ENCODE data around the gene PCSK2.
A peak's percentile ranks its signal among the peaks of the same experiment; 100 is the strongest.

PCSK2 gene

DNA sequence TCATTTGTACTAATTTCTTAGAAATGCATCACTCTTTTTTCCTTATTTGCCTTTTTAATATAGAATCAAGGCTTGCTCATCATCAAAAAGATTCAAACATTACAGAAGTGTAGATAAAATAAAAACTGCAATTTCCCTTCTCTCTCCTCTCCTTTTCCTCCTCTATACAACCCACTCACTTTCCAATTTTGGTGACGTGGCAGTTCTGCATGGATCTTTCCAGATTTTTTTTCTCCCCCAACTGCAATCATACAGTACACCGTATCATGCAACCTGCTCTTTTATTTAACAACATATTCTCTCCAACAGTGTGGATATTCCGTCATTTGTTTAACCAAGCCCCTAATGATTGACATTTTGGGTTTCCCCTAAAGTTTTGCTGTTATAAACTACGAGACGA is 163.8 kb downstream of the PCSK2 start:
- Histone ChIP-seq H3K4me3 (ENCODE audit: extremely low read depth, insufficient read depth, low read length, poor library complexity, severe bottlenecking) (no peak overlapping the region), H3K4me1 (ENCODE audit: control insufficient read depth, insufficient read depth, low read length, poor library complexity, severe bottlenecking) (no peaks in the 10 kb centered on the region), H3K27ac (ENCODE audit: low read depth, low read length, severe bottlenecking) (no peak overlapping the region), H3K36me3 (ENCODE audit: control insufficient read depth, insufficient read depth, low read length) (no peaks in the 10 kb centered on the region), H3K9me3 (ENCODE audit: control insufficient read depth, low read length) (no peaks in the 10 kb centered on the region)
- WGBS, 2 experiments (ENCODE audit: insufficient coverage in 2 of 2), result 90 to 97% methylated on average over 1 to 3 of the region's 5 CpGs

DNA sequence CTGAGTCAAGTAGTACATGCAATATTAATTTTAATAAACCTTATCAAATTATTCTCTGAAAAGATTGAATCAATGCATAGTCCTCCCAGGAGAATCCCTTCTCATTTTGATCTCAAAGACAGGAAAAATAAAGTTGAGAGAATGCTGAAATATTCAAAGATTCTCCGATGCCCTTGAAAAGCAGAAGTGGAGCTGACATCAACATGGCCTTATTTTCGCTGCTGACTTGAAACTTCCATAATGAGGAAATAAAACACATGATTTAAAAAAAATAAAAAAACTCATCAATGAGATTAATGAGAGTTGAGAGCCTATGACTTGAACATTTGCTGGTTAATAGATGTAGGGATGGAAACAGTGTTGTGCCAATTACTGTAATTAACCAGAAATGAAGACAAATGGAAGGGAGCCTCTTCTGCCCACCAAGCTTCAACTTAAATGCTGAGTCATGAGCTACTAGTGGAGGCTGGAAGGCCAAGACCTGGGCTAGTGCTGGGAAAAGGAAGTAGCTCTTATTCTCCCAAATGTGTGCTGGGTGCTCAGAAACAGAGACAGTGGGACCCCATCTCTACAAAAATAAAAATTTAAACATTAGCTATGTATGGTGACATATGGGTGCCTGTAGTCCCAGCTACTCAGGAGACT is 164.4 kb downstream of the PCSK2 start:
- Histone ChIP-seq H3K27ac (ENCODE audit: low read depth, low read length, severe bottlenecking) (no peak overlapping the region), H3K4me1 (ENCODE audit: control insufficient read depth, insufficient read depth, low read length, poor library complexity, severe bottlenecking) (no peaks in the 10 kb centered on the region), H3K36me3 (ENCODE audit: control insufficient read depth, insufficient read depth, low read length) (no peaks in the 10 kb centered on the region), H3K9me3 (ENCODE audit: control insufficient read depth, low read length) (no peaks in the 10 kb centered on the region), H3K4me3 (ENCODE audit: extremely low read depth, insufficient read depth, low read length, poor library complexity, severe bottlenecking) (no peak overlapping the region)
- 100% methylated on average over 1 of the region's 2 CpGs; no CpG with 5 or more reads in 1 of the 2 experiments for WGBS, 2 experiments (ENCODE audit: insufficient coverage in 2 of 2)

DNA sequence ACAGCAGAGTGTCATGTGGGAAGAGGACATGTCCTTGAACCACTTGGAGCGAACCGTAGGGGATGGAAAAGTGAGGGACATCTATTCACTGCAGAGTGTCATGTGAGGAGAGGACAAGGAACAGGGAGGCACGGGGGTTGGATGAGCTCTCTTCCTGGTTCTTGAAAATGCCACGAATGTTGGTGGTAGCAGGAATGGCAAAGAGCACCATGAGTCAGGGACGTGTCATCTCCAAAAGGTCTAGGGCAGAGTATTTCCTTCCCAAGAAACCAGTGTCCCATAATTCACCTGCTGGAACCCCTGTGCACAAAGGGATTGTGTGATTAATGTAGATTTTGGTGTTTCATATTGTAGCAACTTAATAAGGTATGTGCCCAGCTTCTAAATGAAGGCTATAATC is 167.6 kb downstream of the PCSK2 start:
- no peak overlapping the region for H3K27ac ChIP-seq (ENCODE audit: low read depth, low read length, severe bottlenecking)
- no peaks in the 10 kb centered on the region for H3K9me3 ChIP-seq (ENCODE audit: control insufficient read depth, low read length)
- no peaks in the 10 kb centered on the region for H3K4me1 ChIP-seq (ENCODE audit: control insufficient read depth, insufficient read depth, low read length, poor library complexity, severe bottlenecking)
- 84 to 86% methylated on average over 4 to 5 of the region's 5 CpGs for WGBS, 2 experiments (ENCODE audit: insufficient coverage in 2 of 2)
- no peaks in the 10 kb centered on the region for H3K36me3 ChIP-seq (ENCODE audit: control insufficient read depth, insufficient read depth, low read length)
- no peak overlapping the region for H3K4me3 ChIP-seq (ENCODE audit: extremely low read depth, insufficient read depth, low read length, poor library complexity, severe bottlenecking)

DNA sequence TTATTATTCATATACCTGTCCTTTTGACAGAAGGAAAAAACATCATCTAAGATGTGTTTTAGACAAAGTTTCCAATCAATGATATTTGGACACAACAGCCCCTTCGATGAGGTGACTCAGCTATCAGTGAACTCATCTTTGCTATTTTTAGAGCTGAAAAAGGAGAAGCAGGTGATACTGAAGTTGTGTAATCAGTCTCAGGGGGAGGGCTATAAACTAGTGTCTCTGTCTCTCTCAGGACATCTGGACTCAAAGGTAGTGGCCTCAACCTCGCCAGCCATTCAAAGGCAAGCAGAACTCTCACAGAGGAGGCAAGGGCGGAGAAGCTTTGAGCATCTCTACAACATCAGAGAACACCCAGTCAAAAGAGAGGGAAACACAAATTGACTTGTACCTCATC is 168.9 kb downstream of the PCSK2 start:
- no peaks in the 10 kb centered on the region for H3K36me3 ChIP-seq (ENCODE audit: control insufficient read depth, insufficient read depth, low read length)
- no peaks in the 10 kb centered on the region for H3K4me1 ChIP-seq (ENCODE audit: control insufficient read depth, insufficient read depth, low read length, poor library complexity, severe bottlenecking)
- H3K27ac ChIP-seq (ENCODE audit: low read depth, low read length, severe bottlenecking), result no peak overlapping the region
- H3K9me3 ChIP-seq (ENCODE audit: control insufficient read depth, low read length), result no peaks in the 10 kb centered on the region
- WGBS, 2 experiments (ENCODE audit: insufficient coverage in 2 of 2), result 90 to 92% methylated on average over 3 of the region's 3 CpGs
- no peak overlapping the region for H3K4me3 ChIP-seq (ENCODE audit: extremely low read depth, insufficient read depth, low read length, poor library complexity, severe bottlenecking)

DNA sequence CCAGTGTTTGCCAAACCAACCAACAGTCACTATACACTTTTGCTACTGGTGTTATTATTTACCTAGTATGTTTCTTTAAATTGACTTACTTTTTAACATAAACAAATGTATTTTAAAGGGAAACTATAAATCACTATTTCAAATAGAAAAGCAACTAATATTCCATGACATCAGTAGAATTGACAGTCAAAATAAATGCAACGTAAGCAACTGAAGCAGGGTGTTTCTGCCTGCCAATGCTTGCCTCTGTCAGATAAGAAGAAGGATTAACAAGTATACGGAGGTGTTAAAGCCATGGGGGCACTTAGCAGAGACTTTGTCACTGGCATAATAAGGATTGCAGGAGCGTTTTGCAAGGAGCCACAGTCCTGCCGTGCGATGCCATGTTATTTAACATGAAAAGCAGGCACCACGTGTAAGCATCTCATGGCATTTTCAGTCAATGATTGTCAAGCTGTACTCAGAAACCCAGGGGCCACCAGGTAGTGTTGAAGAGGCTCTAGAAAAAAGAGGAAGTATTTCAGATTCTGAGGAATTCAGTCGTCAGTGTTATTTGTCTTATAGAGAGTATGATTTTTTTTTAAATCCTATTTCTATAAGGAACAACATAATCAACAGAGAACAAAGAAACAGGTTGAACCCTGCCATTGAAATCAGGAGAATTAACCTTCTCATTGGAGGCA is 172.6 kb downstream of the PCSK2 start:
- no peak overlapping the region for H3K27ac ChIP-seq (ENCODE audit: low read depth, low read length, severe bottlenecking)
- WGBS, 2 experiments (ENCODE audit: insufficient coverage in 2 of 2), result 69 to 83% methylated on average over 4 to 5 of the region's 7 CpGs
- no peaks in the 10 kb centered on the region for H3K36me3 ChIP-seq (ENCODE audit: control insufficient read depth, insufficient read depth, low read length)
- no peaks in the 10 kb centered on the region for H3K9me3 ChIP-seq (ENCODE audit: control insufficient read depth, low read length)
- H3K4me1 ChIP-seq (ENCODE audit: control insufficient read depth, insufficient read depth, low read length, poor library complexity, severe bottlenecking), result no peaks in the 10 kb centered on the region
- H3K4me3 ChIP-seq (ENCODE audit: extremely low read depth, insufficient read depth, low read length, poor library complexity, severe bottlenecking), result no peak overlapping the region

DNA sequence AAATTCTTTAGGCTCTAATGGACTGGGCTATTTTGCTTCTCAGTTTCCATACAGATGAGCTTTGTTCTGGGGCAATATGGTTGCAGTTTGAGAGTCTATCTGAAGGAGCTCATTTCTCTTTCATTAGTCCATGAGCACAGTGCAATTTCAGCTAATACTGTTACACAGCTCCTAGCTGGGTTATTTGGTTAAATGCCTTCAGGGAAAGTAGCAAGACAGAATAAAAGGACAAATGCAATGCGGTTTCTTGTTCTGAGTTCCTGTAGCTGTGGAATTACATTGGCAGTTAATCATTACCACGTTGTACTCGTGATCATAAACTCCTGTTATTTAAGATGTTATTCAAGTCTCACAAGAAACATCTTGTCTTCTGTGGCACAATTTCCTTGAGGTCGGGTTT is 176.6 kb downstream of the PCSK2 start:
- H3K4me3 ChIP-seq (ENCODE audit: extremely low read depth, insufficient read depth, low read length, poor library complexity, severe bottlenecking), result no peak overlapping the region
- no peaks in the 10 kb centered on the region for H3K36me3 ChIP-seq (ENCODE audit: control insufficient read depth, insufficient read depth, low read length)
- no peaks in the 10 kb centered on the region for H3K4me1 ChIP-seq (ENCODE audit: control insufficient read depth, insufficient read depth, low read length, poor library complexity, severe bottlenecking)
- no peaks in the 10 kb centered on the region for H3K9me3 ChIP-seq (ENCODE audit: control insufficient read depth, low read length)
- no peak overlapping the region for H3K27ac ChIP-seq (ENCODE audit: low read depth, low read length, severe bottlenecking)
- 100% methylated on average over 1 of the region's 4 CpGs for WGBS, 2 experiments (ENCODE audit: insufficient coverage in 2 of 2)

DNA sequence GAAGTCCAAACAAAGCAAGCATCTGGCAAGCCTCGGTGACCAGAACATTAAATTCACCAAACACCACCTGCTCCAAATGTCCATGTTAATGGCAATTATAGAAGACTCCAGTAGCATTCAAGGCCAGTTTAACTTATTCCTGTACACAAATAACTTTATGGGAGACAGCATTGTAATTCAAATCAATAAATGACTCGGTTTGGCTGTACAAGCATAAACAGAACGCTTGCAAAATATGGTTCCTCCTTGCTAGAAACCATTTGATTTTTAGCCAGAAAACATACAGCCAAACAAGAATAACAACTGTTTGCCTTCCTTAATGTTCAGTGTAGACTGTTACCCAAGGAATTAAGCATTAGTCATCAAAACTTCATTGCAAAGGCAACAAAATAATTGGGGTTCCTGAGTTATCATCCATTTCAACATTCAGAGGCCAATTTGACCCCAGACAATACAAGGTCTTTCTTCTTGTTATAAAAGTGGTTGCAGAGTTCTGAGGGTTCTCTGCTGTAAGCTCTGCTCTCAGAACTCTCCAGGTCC is 179.3 kb downstream of the PCSK2 start:
- Histone ChIP-seq H3K36me3 (ENCODE audit: control insufficient read depth, insufficient read depth, low read length) (peaks cover 4% of the 10 kb centered on the region), H3K4me3 (ENCODE audit: extremely low read depth, insufficient read depth, low read length, poor library complexity, severe bottlenecking) (no peak overlapping the region), H3K9me3 (ENCODE audit: control insufficient read depth, low read length) (no peaks in the 10 kb centered on the region), H3K27ac (ENCODE audit: low read depth, low read length, severe bottlenecking) (peak overlapping the region; percentile 37), H3K4me1 (ENCODE audit: control insufficient read depth, insufficient read depth, low read length, poor library complexity, severe bottlenecking) (no peaks in the 10 kb centered on the region)
- 94 to 96% methylated on average over 2 to 3 of the region's 3 CpGs for WGBS, 2 experiments (ENCODE audit: insufficient coverage in 2 of 2)

DNA sequence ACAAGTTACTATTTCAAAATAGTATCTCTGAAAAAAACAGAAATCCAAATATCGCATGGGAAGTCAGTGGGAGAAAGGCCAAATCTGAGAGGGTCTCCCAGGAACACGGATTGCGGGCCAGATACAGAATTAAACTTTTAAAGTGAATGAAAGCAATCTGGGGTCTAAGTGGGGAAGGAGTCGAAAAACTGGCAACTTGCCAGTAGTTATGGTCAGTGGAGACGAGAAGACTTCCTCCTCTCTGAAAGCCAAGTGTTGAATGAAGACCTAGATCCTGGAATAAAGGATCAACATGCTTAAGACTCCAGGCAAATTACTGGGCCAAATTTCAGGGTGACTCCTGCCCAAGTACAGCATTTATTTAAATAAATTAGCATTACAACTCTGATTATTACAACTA is 180.7 kb downstream of the PCSK2 start:
- 96 to 97% methylated on average over 5 of the region's 5 CpGs for WGBS, 2 experiments (ENCODE audit: insufficient coverage in 2 of 2)
- H3K36me3 ChIP-seq (ENCODE audit: control insufficient read depth, insufficient read depth, low read length), result peaks cover 4% of the 10 kb centered on the region
- peaks cover 3% of the 10 kb centered on the region for H3K9me3 ChIP-seq (ENCODE audit: control insufficient read depth, low read length)
- H3K4me1 ChIP-seq (ENCODE audit: control insufficient read depth, insufficient read depth, low read length, poor library complexity, severe bottlenecking), result no peaks in the 10 kb centered on the region
- no peak overlapping the region for H3K4me3 ChIP-seq (ENCODE audit: extremely low read depth, insufficient read depth, low read length, poor library complexity, severe bottlenecking)
- H3K27ac ChIP-seq (ENCODE audit: low read depth, low read length, severe bottlenecking), result no peak overlapping the region

DNA sequence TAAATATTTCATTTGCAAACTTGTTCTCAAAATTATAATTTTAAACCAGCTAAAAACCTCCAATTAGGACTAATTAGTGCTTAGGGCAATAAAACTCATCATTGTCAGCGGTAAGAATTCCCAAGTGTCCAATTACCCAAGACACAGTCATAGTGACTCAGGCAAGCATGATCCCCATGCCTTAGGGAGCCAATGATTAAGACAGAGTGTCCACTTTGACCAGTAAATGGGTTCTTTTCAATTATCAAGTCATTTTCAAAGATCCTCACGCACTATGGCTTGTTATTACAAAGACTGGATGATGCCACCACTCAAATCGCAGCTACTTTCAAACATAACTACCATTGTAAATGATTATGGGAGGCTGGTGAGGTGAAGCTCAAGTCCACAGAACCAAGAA is 190.4 kb downstream of the PCSK2 start:
- peaks cover 4% of the 10 kb centered on the region for H3K9me3 ChIP-seq (ENCODE audit: control insufficient read depth, low read length)
- no peaks in the 10 kb centered on the region for H3K4me1 ChIP-seq (ENCODE audit: control insufficient read depth, insufficient read depth, low read length, poor library complexity, severe bottlenecking)

DNA sequence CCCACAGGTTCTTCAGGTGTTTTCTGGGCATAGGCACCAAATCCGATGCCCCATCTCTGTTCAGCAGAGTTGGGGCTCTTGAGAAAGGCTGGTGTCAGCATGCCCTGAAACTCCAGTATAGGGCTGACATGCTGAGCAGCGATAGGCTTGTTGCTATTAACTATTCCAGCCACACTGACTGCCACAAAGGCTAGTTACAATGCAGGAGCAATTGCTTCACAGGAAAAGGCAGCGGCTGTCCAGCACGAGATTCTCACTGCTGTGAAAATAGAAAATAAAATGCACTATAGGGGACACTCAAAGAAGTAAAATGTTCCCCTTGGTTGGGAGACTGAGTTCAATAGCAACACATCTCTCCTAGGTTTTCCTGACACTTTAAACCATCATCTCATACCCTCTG is 191.9 kb downstream of the PCSK2 start:
- no peak overlapping the region for H3K4me3 ChIP-seq (ENCODE audit: extremely low read depth, insufficient read depth, low read length, poor library complexity, severe bottlenecking)
- H3K4me1 ChIP-seq (ENCODE audit: control insufficient read depth, insufficient read depth, low read length, poor library complexity, severe bottlenecking), result no peaks in the 10 kb centered on the region
- no peak overlapping the region for H3K27ac ChIP-seq (ENCODE audit: low read depth, low read length, severe bottlenecking)
- WGBS, 2 experiments (ENCODE audit: insufficient coverage in 2 of 2), result 63 to 100% methylated on average over 1 to 4 of the region's 4 CpGs
- H3K9me3 ChIP-seq (ENCODE audit: control insufficient read depth, low read length), result peaks cover 4% of the 10 kb centered on the region
- H3K36me3 ChIP-seq (ENCODE audit: control insufficient read depth, insufficient read depth, low read length), result no peaks in the 10 kb centered on the region

More for the DNA sequence above, 190.4 kb downstream of the PCSK2 start:
- WGBS, 2 experiments (ENCODE audit: insufficient coverage in 2 of 2), result 90 to 100% methylated on average over 1 of the region's 3 CpGs
- Histone ChIP-seq H3K4me3 (ENCODE audit: extremely low read depth, insufficient read depth, low read length, poor library complexity, severe bottlenecking) (no peak overlapping the region), H3K27ac (ENCODE audit: low read depth, low read length, severe bottlenecking) (no peak overlapping the region), H3K36me3 (ENCODE audit: control insufficient read depth, insufficient read depth, low read length) (no peaks in the 10 kb centered on the region)

DNA sequence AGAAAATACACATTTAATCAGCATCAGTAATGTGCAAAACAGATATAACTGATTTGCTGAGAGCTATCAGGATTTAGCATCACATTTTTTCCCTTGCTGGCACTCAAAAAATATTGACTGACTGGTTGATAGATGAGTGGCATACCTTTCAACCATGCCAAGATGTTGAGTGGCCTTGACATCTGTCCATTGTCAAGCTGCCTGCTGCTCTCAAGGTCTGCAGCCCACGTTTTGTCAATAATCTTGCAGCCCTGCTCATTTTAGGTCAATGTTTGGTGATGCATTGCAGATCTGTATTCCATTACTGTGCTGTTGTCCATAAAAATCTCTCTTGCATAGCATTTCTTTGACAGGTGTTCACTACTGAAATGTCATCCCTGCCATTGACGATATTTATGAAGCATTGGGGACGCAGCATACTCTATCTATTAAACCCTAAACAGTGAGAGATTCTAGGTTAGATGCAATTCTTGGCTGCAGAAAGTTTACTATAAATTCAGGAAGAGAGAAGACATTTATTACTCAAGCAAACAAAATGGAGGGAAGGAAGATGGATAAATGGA is 192.7 kb downstream of the PCSK2 start:
- Histone ChIP-seq H3K27ac (ENCODE audit: low read depth, low read length, severe bottlenecking) (no peak overlapping the region), H3K36me3 (ENCODE audit: control insufficient read depth, insufficient read depth, low read length) (no peaks in the 10 kb centered on the region), H3K4me1 (ENCODE audit: control insufficient read depth, insufficient read depth, low read length, poor library complexity, severe bottlenecking) (no peaks in the 10 kb centered on the region), H3K9me3 (ENCODE audit: control insufficient read depth, low read length) (peaks cover 4% of the 10 kb centered on the region), H3K4me3 (ENCODE audit: extremely low read depth, insufficient read depth, low read length, poor library complexity, severe bottlenecking) (no peak overlapping the region)
- WGBS, 2 experiments (ENCODE audit: insufficient coverage in 2 of 2), result 75% methylated on average over 1 of the region's 3 CpGs; no CpG with 5 or more reads in 1 of the 2 experiments
